MM.1S (cell line): ENCODE results near the gene HMGCLL1.

Source experiments
- DNase-seq: peaks from one replicate; pipeline ENCODE4 v3.0.0-alpha.2; 2015
- H2AFZ ChIP-seq: fragments of 300-600 bp; sonication (generic); 2 replicates; pipeline ENCODE4 v1.6.0; 2016; ENCODE audit warnings: antibody characterized with exemption, low read length
- H3F3A ChIP-seq: fragments of 300-600 bp; sonication (generic); 2 replicates; pipeline ENCODE4 v1.6.1; 2016; ENCODE audit warnings: mild to moderate bottlenecking, antibody characterized with exemption, low read length, moderate library complexity, mixed read lengths; ENCODE audit not compliant: insufficient read depth
- H3K27ac ChIP-seq: fragments of 300-600 bp; sonication (generic); 2 replicates; pipeline ENCODE4 v1.5.1; 2016; ENCODE audit warnings: mild to moderate bottlenecking, low read length
- H3K27me3 ChIP-seq: fragments of 300-600 bp; sonication (generic); replicated peaks from 2 replicates; pipeline ENCODE4 v1.6.0; 2016; ENCODE audit warnings: low read length; ENCODE audit not compliant: insufficient read depth
- H3K36me3 ChIP-seq: fragments of 300-600 bp; sonication (generic); replicated peaks from 2 replicates; pipeline ENCODE4 v1.6.1; 2016; ENCODE audit warnings: mild to moderate bottlenecking, low read length, mixed read lengths; ENCODE audit not compliant: insufficient read depth
- H3K4me1 ChIP-seq: fragments of 300-600 bp; sonication (generic); 2 replicates; pipeline ENCODE4 v1.6.1; 2016; ENCODE audit warnings: low read length, mixed read lengths
- H3K4me2 ChIP-seq: fragments of 300-600 bp; sonication (generic); 2 replicates; pipeline ENCODE4 v1.6.0; 2016; ENCODE audit warnings: low read depth, low read length
- H3K4me3 ChIP-seq: fragments of 300-600 bp; sonication (generic); 2 replicates; pipeline ENCODE4 v1.5.1; 2016; ENCODE audit warnings: low read length, mixed read lengths
- H3K79me2 ChIP-seq: fragments of 300-600 bp; sonication (generic); 2 replicates; pipeline ENCODE4 v1.6.1; 2016; ENCODE audit warnings: mixed run types, low read length, mixed read lengths
- H3K9ac ChIP-seq: fragments of 300-600 bp; sonication (generic); 2 replicates; pipeline ENCODE4 v1.6.1; 2016; ENCODE audit warnings: low read length, mixed read lengths
- H3K9me2 ChIP-seq: fragments of 300-600 bp; sonication (generic); replicated peaks from 2 replicates; pipeline ENCODE4 v1.6.1; 2016; ENCODE audit warnings: mild to moderate bottlenecking, low read length, mixed read lengths; ENCODE audit not compliant: insufficient read depth
- H3K9me3 ChIP-seq: fragments of 300-600 bp; sonication (generic); replicated peaks from 2 replicates; pipeline ENCODE4 v1.6.1; 2016; ENCODE audit warnings: mild to moderate bottlenecking, low read length, mixed read lengths; ENCODE audit not compliant: insufficient read depth
- H4K20me1 ChIP-seq: fragments of 300-600 bp; sonication (generic); 2 replicates; pipeline ENCODE4 v1.6.1; 2016; ENCODE audit warnings: mild to moderate bottlenecking, low read length, moderate library complexity, mixed read lengths; ENCODE audit not compliant: insufficient read depth
- EZH2 ChIP-seq: fragments of 300-600 bp; sonication (generic); optimal IDR thresholded peaks from 2 replicates; pipeline ENCODE3; 2017; ENCODE audit warnings: low read depth, mild to moderate bottlenecking, antibody characterized with exemption, low read length, mixed read lengths
- EZH2phosphoT487 ChIP-seq: fragments of 300-600 bp; sonication (generic); IDR thresholded peaks from 2 replicates; pipeline ENCODE4 v1.6.1; 2018; ENCODE audit warnings: antibody characterized with exemption, low read length
- TF ChIP-seq, protein P1 (sequence below): fragments of 300-600 bp; sonication (generic); IDR thresholded peaks from 2 replicates; pipeline ENCODE4 v1.5.1; 2016; ENCODE audit warnings: antibody characterized with exemption, low read length, mixed read lengths

HMGCLL1 gene

DNA sequence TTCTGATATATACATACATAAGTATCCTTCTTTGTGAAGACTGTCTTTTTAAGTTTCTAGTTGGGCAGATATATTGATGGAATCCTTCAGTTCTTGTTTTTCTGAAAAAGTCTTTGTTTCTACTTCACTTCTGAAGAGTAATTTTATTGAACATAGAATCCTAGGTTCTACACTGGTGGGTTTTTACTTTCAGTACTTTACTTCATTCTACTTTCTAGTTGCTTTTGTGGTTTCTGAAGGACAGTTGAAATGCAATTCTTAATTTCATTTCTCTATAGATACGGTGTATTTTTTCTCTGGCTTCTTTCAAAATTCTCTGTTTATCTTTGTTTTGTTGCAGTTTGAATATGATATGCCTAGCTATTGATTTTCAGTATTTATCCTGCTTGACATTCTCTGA lies 105.3 kb downstream of the HMGCLL1 start:
- no peak for TF ChIP-seq EZH2phosphoT487
- TF ChIP-seq EZH2 = no peak
- TF ChIP-seq, protein P1, sequence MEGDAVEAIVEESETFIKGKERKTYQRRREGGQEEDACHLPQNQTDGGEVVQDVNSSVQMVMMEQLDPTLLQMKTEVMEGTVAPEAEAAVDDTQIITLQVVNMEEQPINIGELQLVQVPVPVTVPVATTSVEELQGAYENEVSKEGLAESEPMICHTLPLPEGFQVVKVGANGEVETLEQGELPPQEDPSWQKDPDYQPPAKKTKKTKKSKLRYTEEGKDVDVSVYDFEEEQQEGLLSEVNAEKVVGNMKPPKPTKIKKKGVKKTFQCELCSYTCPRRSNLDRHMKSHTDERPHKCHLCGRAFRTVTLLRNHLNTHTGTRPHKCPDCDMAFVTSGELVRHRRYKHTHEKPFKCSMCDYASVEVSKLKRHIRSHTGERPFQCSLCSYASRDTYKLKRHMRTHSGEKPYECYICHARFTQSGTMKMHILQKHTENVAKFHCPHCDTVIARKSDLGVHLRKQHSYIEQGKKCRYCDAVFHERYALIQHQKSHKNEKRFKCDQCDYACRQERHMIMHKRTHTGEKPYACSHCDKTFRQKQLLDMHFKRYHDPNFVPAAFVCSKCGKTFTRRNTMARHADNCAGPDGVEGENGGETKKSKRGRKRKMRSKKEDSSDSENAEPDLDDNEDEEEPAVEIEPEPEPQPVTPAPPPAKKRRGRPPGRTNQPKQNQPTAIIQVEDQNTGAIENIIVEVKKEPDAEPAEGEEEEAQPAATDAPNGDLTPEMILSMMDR = no peak
- Histone ChIP-seq H3K9me3 (no peaks in the 10 kb centered on the region; the same call in 1 of the 2 replicates), H3K4me1 (peaks cover 27% of the 10 kb centered on the region), H3K9me2 (0 out of 2 replicates have a peak, but pooled peaks cover 3% of the 10 kb centered on the region), H3K27ac (no peak overlapping the region), H3K36me3 (no peaks in the 10 kb centered on the region), H3K4me2 (peak overlapping the region; percentile 38; the same call in 1 of the 2 replicates), H3K27me3 (peaks cover 7% of the 10 kb centered on the region; the same call in 1 of the 2 replicates), H4K20me1 (no peaks in the 10 kb centered on the region), H3F3A (peaks cover 5% of the 10 kb centered on the region), H3K9ac (no peak overlapping the region), H2AFZ (no peak overlapping the region), H3K4me3 (no peak overlapping the region; the same call in 1 of the 2 replicates), H3K79me2 (no peaks in the 10 kb centered on the region)
- peak; percentile 36 for DNase-seq

DNA sequence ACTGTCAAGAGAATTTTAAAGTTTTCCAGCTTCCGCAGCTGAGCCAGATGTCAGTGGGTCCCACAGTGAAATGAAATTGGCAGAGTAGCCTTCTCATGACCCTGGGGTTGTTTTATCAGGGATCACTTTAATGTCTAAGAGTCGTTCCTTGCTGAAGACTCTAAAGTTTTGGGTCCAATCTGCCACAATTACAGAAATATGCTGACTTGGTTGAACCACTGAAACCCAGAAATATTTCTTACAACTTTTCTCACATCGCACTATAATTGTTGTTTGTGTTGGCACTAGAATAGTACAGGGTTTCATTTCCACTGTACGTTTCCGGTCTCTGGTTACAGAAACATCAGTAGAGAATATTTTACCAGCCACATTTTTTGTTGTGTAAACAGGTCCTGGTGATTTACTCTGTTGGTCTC lies 109.0 kb downstream of the HMGCLL1 start:
- no peaks in the 10 kb centered on the region for H3K79me2 ChIP-seq
- no peaks in the 10 kb centered on the region for H3K9me3 ChIP-seq
- no peaks in the 10 kb centered on the region for H4K20me1 ChIP-seq
- peaks cover 27% of the 10 kb centered on the region for H3K4me1 ChIP-seq
- TF ChIP-seq EZH2 (no peak), EZH2phosphoT487 (no peak)
- TF ChIP-seq, protein P1 = no peak
- H3K9ac ChIP-seq = no peak overlapping the region
- peak overlapping the region; percentile 84 for H3K4me2 ChIP-seq
- H3K36me3 ChIP-seq = no peaks in the 10 kb centered on the region
- H3K27me3 ChIP-seq = peaks cover 13% of the 10 kb centered on the region; the same call in 1 of the 2 replicates
- no peak overlapping the region for H3K4me3 ChIP-seq
- 0 out of 2 replicates have a peak, but pooled peaks cover 3% of the 10 kb centered on the region for H3K9me2 ChIP-seq
- H2AFZ ChIP-seq = no peak overlapping the region
- H3F3A ChIP-seq = peaks cover 5% of the 10 kb centered on the region
- DNase-seq = peak; percentile 91
- H3K27ac ChIP-seq = peak overlapping the region; percentile 67; the same call in 1 of the 2 replicates

DNA sequence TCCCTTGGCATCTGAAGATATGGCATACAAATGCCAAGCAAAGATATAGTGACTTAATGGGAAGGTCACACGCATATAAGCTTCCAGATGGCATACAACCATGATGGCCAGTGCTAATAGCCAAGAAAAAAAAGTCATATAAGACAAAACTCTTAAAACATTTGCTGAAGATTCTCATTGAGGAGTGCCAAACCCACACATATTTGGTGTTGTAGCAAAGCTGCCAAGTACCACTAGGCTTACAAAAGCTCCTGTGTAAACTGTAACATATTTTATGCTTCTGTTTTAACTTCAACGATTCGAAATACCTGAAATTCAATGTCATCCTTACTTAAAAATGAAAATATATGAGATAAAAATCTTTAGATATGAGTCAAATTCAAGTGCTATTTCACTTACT lies 123.0 kb downstream of the HMGCLL1 start:
- DNase-seq = no peak

More for the DNA sequence above, 123.0 kb downstream of the HMGCLL1 start:
- Histone ChIP-seq H2AFZ (no peak overlapping the region), H3K4me2 (no peak overlapping the region), H3K9me2 (no peaks in the 10 kb centered on the region), H3K9ac (no peak overlapping the region), H3K4me3 (no peak overlapping the region), H3K27me3 (no peaks in the 10 kb centered on the region), H3K36me3 (no peaks in the 10 kb centered on the region), H3F3A (no peaks in the 10 kb centered on the region), H3K27ac (no peak overlapping the region), H4K20me1 (no peaks in the 10 kb centered on the region), H3K79me2 (no peaks in the 10 kb centered on the region), H3K4me1 (no peaks in the 10 kb centered on the region), H3K9me3 (no peaks in the 10 kb centered on the region)
- TF ChIP-seq, protein P1 = no peak
- no peak for TF ChIP-seq EZH2phosphoT487
- no peak for TF ChIP-seq EZH2
